NT2/D1 (cell line): ENCODE results near the gene ELK4.

Experiments
- SUZ12 ChIP-seq: IDR thresholded peaks from 2 replicates; pipeline ENCODE4 v1.6.1; 2011; ENCODE audit not compliant: insufficient read length, insufficient read depth; ENCODE audit errors: extremely low read depth
- ZNF274 ChIP-seq: IDR thresholded peaks from 2 replicates; pipeline ENCODE4 v1.6.1; 2011; ENCODE audit warnings: mild to moderate bottlenecking, low read depth, low read length

DNA sequence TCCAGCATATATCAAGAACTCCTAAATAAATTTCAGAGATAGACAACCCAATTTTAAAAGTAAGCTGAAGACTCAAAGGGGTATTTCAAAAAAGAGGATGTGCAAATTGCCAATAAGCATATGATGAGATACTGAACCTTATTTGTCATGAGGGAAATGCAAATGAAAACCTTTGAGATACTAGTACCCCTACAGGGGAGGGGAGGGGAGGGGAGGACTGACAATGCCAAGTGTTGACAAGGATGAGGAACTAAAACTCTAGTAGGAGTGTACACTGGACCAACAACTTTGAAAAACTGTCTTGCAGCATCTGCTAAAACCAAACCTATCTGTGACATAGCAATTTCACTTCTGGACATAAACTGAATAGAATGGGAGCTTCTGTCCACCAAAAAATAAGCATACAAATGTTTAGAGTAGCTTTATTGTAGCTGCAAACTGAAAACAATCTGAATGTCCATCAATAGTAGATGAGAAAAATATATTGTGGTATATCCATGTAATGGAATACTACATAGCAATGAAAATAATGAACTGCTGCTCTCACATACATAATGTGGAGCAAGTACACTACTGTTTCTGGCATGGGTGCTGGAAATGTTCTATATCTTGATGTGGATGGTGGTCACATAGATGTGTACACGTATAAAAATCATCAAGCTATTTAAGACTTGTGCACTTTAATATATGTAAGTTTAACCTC lies 70.2 kb downstream of the ELK4 start:
- TF ChIP-seq SUZ12 = no peak
- no peak for TF ChIP-seq ZNF274
